MM.1S (cell line): Measurements from ENCODE around the gene ARMC12.

Source experiments
- DNase-seq: peaks from one replicate; pipeline ENCODE4 v3.0.0-alpha.2; 2015
- H2AFZ ChIP-seq: fragments of 300-600 bp; sonication (generic); 2 replicates; pipeline ENCODE4 v1.6.0; 2016; ENCODE audit warnings: antibody characterized with exemption, low read length
- H3F3A ChIP-seq: fragments of 300-600 bp; sonication (generic); 2 replicates; pipeline ENCODE4 v1.6.1; 2016; ENCODE audit warnings: mild to moderate bottlenecking, antibody characterized with exemption, low read length, moderate library complexity, mixed read lengths; ENCODE audit not compliant: insufficient read depth
- H3K27ac ChIP-seq: fragments of 300-600 bp; sonication (generic); 2 replicates; pipeline ENCODE4 v1.5.1; 2016; ENCODE audit warnings: mild to moderate bottlenecking, low read length
- H3K27me3 ChIP-seq: fragments of 300-600 bp; sonication (generic); replicated peaks from 2 replicates; pipeline ENCODE4 v1.6.0; 2016; ENCODE audit warnings: low read length; ENCODE audit not compliant: insufficient read depth
- H3K36me3 ChIP-seq: fragments of 300-600 bp; sonication (generic); replicated peaks from 2 replicates; pipeline ENCODE4 v1.6.1; 2016; ENCODE audit warnings: mild to moderate bottlenecking, low read length, mixed read lengths; ENCODE audit not compliant: insufficient read depth
- H3K4me1 ChIP-seq: fragments of 300-600 bp; sonication (generic); 2 replicates; pipeline ENCODE4 v1.6.1; 2016; ENCODE audit warnings: low read length, mixed read lengths
- H3K4me2 ChIP-seq: fragments of 300-600 bp; sonication (generic); 2 replicates; pipeline ENCODE4 v1.6.0; 2016; ENCODE audit warnings: low read depth, low read length
- H3K4me3 ChIP-seq: fragments of 300-600 bp; sonication (generic); 2 replicates; pipeline ENCODE4 v1.5.1; 2016; ENCODE audit warnings: low read length, mixed read lengths
- H3K79me2 ChIP-seq: fragments of 300-600 bp; sonication (generic); 2 replicates; pipeline ENCODE4 v1.6.1; 2016; ENCODE audit warnings: mixed run types, low read length, mixed read lengths
- H3K9ac ChIP-seq: fragments of 300-600 bp; sonication (generic); 2 replicates; pipeline ENCODE4 v1.6.1; 2016; ENCODE audit warnings: low read length, mixed read lengths
- H3K9me2 ChIP-seq: fragments of 300-600 bp; sonication (generic); replicated peaks from 2 replicates; pipeline ENCODE4 v1.6.1; 2016; ENCODE audit warnings: mild to moderate bottlenecking, low read length, mixed read lengths; ENCODE audit not compliant: insufficient read depth
- H3K9me3 ChIP-seq: fragments of 300-600 bp; sonication (generic); replicated peaks from 2 replicates; pipeline ENCODE4 v1.6.1; 2016; ENCODE audit warnings: mild to moderate bottlenecking, low read length, mixed read lengths; ENCODE audit not compliant: insufficient read depth
- H4K20me1 ChIP-seq: fragments of 300-600 bp; sonication (generic); 2 replicates; pipeline ENCODE4 v1.6.1; 2016; ENCODE audit warnings: mild to moderate bottlenecking, low read length, moderate library complexity, mixed read lengths; ENCODE audit not compliant: insufficient read depth
- EZH2 ChIP-seq: fragments of 300-600 bp; sonication (generic); optimal IDR thresholded peaks from 2 replicates; pipeline ENCODE3; 2017; ENCODE audit warnings: low read depth, mild to moderate bottlenecking, antibody characterized with exemption, low read length, mixed read lengths
- EZH2phosphoT487 ChIP-seq: fragments of 300-600 bp; sonication (generic); IDR thresholded peaks from 2 replicates; pipeline ENCODE4 v1.6.1; 2018; ENCODE audit warnings: antibody characterized with exemption, low read length
- TF ChIP-seq, protein P1 (sequence below): fragments of 300-600 bp; sonication (generic); IDR thresholded peaks from 2 replicates; pipeline ENCODE4 v1.5.1; 2016; ENCODE audit warnings: antibody characterized with exemption, low read length, mixed read lengths

The ARMC12 gene

DNA sequence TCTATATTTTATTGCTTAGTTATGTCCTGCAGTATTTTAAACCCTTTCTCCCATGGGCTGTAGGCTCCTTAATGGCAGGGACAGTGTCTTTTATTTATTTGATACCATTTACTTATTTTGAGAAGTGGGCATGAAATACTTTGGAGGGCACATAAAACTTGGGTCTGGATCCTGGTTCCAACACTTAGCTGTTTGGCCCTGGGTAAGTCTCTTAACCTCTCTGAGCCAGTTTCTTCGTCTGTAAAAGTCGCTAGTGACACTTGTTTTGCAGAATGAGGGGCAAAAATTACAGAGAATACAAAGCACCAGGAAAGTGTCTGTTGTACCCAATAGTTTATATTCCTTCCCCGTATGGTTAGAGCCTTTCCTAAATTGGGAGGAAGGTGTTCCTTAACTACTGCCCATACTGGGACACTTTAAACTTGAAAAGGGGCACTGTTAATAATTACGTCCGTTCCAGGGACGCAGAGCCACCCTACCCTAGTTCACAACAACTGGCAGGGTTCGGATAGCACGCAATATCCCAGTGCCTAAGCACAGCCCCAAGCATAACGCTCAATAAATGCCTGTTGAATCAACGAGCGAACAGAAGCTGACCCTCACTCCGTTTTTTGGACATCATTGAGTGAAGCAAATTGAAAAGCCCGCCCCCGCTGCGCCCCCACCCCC is 6.0 kb upstream of the ARMC12 start:
- no peaks in the 10 kb centered on the region for H3K36me3 ChIP-seq
- no peaks in the 10 kb centered on the region for H3K27me3 ChIP-seq
- no peaks in the 10 kb centered on the region for H3K9me3 ChIP-seq
- H4K20me1 ChIP-seq = no peaks in the 10 kb centered on the region
- no peak overlapping the region for H3K27ac ChIP-seq
- H3F3A ChIP-seq = peaks cover 35% of the 10 kb centered on the region
- peak overlapping the region; percentile 96; the same call in 1 of the 2 replicates for H3K4me3 ChIP-seq
- H3K4me1 ChIP-seq = peaks cover 34% of the 10 kb centered on the region
- H3K9ac ChIP-seq = no peak overlapping the region
- no peak overlapping the region for H2AFZ ChIP-seq
- no peak for TF ChIP-seq EZH2
- TF ChIP-seq EZH2phosphoT487 = no peak
- TF ChIP-seq, protein P1, sequence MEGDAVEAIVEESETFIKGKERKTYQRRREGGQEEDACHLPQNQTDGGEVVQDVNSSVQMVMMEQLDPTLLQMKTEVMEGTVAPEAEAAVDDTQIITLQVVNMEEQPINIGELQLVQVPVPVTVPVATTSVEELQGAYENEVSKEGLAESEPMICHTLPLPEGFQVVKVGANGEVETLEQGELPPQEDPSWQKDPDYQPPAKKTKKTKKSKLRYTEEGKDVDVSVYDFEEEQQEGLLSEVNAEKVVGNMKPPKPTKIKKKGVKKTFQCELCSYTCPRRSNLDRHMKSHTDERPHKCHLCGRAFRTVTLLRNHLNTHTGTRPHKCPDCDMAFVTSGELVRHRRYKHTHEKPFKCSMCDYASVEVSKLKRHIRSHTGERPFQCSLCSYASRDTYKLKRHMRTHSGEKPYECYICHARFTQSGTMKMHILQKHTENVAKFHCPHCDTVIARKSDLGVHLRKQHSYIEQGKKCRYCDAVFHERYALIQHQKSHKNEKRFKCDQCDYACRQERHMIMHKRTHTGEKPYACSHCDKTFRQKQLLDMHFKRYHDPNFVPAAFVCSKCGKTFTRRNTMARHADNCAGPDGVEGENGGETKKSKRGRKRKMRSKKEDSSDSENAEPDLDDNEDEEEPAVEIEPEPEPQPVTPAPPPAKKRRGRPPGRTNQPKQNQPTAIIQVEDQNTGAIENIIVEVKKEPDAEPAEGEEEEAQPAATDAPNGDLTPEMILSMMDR = no peak
- no peaks in the 10 kb centered on the region for H3K79me2 ChIP-seq
- H3K4me2 ChIP-seq = peak overlapping the region; percentile 85
- no peak for DNase-seq
- no peaks in the 10 kb centered on the region for H3K9me2 ChIP-seq

DNA sequence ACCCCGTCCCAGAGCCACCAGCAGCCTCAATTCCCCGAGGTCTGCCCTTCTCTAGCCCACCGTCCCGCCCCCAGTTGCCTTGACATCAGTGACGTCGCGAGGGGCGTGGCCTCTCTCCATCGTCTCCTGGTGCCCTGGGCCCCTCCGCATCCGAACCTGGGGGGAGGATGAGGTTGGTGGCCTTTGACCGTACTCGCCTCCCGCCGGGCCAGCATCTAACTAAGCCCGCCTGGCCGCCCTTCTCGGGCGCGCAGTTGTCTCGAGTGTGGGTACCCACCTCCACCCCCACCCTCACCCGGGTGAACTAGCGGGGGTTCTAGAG is 5.5 kb upstream of the ARMC12 start:
- H3K9ac ChIP-seq = peak overlapping the region; percentile 81
- H2AFZ ChIP-seq = peak overlapping the region; percentile 94
- H3K9me2 ChIP-seq = no peaks in the 10 kb centered on the region
- DNase-seq = peak; percentile 84
- no peaks in the 10 kb centered on the region for H4K20me1 ChIP-seq
- TF ChIP-seq, protein P1 = no peak
- no peak for TF ChIP-seq EZH2phosphoT487
- TF ChIP-seq EZH2 = no peak
- H3K4me2 ChIP-seq = peak overlapping the region; percentile 85
- peak overlapping the region; percentile 79 for H3K27ac ChIP-seq
- H3K9me3 ChIP-seq = no peaks in the 10 kb centered on the region
- peaks cover 35% of the 10 kb centered on the region for H3F3A ChIP-seq
- H3K4me3 ChIP-seq = peak overlapping the region; percentile 96
- no peaks in the 10 kb centered on the region for H3K27me3 ChIP-seq
- peaks cover 34% of the 10 kb centered on the region for H3K4me1 ChIP-seq
- H3K79me2 ChIP-seq = no peaks in the 10 kb centered on the region
- no peaks in the 10 kb centered on the region for H3K36me3 ChIP-seq

DNA sequence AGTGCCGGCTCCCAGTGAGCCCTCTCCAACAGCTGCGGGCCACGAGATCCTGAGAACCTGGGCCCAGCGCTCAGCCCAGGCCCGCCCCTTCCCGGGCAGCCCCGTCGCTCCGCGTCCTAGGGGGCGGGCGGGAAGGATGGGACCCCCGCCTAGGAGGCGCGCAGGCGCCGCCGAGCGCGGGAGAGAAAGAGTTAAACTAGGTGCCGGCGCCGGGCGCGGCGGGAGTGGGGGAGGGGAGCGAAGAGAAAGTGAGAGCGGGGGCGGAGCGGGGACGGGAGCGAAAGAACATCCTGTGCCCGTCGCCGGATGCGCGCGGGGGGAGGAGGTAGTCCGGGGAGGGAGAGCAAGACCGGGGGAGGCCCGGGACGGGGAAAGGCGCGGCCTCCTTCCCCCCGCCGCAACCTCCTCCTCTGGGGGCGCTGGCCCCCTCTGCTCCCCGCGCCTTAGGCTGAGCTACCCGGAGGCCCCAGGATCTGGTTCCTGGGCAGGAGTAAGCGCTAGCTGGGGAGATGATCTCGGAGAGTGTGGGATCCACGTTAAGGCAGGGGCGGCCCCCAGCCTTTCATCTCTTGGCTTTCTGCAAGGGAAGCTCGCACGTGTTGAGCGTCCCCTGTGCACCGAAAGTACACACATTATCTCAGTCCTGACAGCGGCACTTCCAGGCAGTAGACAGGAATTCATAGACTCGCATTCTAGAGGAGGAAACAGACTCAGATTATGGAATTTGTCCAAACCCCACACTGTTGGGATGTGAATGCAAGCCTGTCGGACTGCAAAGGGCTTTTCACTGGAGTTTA is 4.9 kb upstream of the ARMC12 start:
- Histone ChIP-seq H3F3A (peaks cover 35% of the 10 kb centered on the region), H3K4me3 (peak overlapping the region; percentile 96), H4K20me1 (no peaks in the 10 kb centered on the region), H3K9me2 (no peaks in the 10 kb centered on the region), H3K36me3 (no peaks in the 10 kb centered on the region), H3K79me2 (no peaks in the 10 kb centered on the region), H3K9ac (peak overlapping the region; percentile 81), H3K9me3 (no peaks in the 10 kb centered on the region), H3K4me1 (peaks cover 31% of the 10 kb centered on the region), H3K4me2 (peak overlapping the region; percentile 85), H3K27me3 (no peaks in the 10 kb centered on the region), H3K27ac (peak overlapping the region; percentile 79), H2AFZ (peak overlapping the region; percentile 94)
- peak; percentile 88 for DNase-seq
- no peak for TF ChIP-seq EZH2phosphoT487
- TF ChIP-seq, protein P1 = peak; percentile 10; the same call in 1 of the 2 replicates
